DND-41 (cell line): ENCODE results near the gene SAMD4A.

Experiments
- ATAC-seq: fragments of 200-7000 bp; cut with Tn5 transposase; 3 replicates; pipeline ENCODE4 v1.9.1; 2021; ENCODE audit warnings: low read depth; ENCODE audit not compliant: insufficient read depth
- DNase-seq: peaks from one replicate; pipeline ENCODE4 v3.0.0-alpha.2; 2020
- H2AFZ ChIP-seq: 2 replicates; pipeline ENCODE4 v1.6.0; 2012; ENCODE audit warnings: low read depth, low read length
- H3K27ac ChIP-seq: 2 replicates; pipeline ENCODE4 v1.5.1; 2012; ENCODE audit warnings: low read length, inconsistent platforms
- H3K27me3 ChIP-seq: fragments of 200-600 bp; sonication (generic); 2 replicates; pipeline ENCODE4 v1.6.0; 2012; ENCODE audit warnings: low read length, mild to moderate bottlenecking, inconsistent platforms; ENCODE audit not compliant: insufficient read depth, poor library complexity
- H3K36me3 ChIP-seq: 2 replicates; pipeline ENCODE4 v1.5.1; 2012; ENCODE audit warnings: low read length, inconsistent platforms; ENCODE audit not compliant: insufficient read depth
- H3K4me1 ChIP-seq: 2 replicates; pipeline ENCODE4 v1.5.1; 2012; ENCODE audit warnings: mild to moderate bottlenecking, low read length; ENCODE audit not compliant: insufficient read depth
- H3K4me2 ChIP-seq: 2 replicates; pipeline ENCODE4 v1.6.0; 2012; ENCODE audit warnings: mild to moderate bottlenecking, moderate library complexity, low read length, inconsistent platforms; ENCODE audit not compliant: insufficient read depth
- H3K4me3 ChIP-seq, 2 experiments: fragments of 200-600 bp in 1 of 2; shearing (Covaris generic) in 1 of 2; 2 replicates each; pipeline ENCODE4 v1.5.1; 2012 to 2016; ENCODE audit warnings: inconsistent platforms in 2 of 2, low read length in 2 of 2, mild to moderate bottlenecking in 2 of 2, low read depth in 1 of 2, moderate library complexity in 1 of 2
- H3K79me2 ChIP-seq: 2 replicates; pipeline ENCODE4 v1.6.0; 2012; ENCODE audit warnings: low read length, inconsistent platforms; ENCODE audit not compliant: insufficient read depth
- H3K9ac ChIP-seq: 2 replicates; pipeline ENCODE4 v1.6.0; 2012; ENCODE audit warnings: low read depth, mild to moderate bottlenecking, inconsistent platforms, low read length, moderate library complexity
- H3K9me3 ChIP-seq: 2 replicates; pipeline ENCODE4 v1.5.1; 2012; ENCODE audit warnings: low read length, moderate library complexity, mild to moderate bottlenecking, inconsistent platforms; ENCODE audit not compliant: insufficient read depth, severe bottlenecking
- H4K20me1 ChIP-seq: 2 replicates; pipeline ENCODE4 v1.6.0; 2012; ENCODE audit warnings: low read length; ENCODE audit not compliant: insufficient read depth
- CTCF ChIP-seq: IDR thresholded peaks from 2 replicates; pipeline ENCODE4 v1.5.1; 2012; ENCODE audit warnings: borderline replicate concordance, low read length, moderate library complexity, mild to moderate bottlenecking; ENCODE audit not compliant: poor library complexity, severe bottlenecking; ENCODE audit errors: extremely low read depth
- EZH2 ChIP-seq: IDR thresholded peaks from 3 replicates; pipeline ENCODE4 v1.6.1; 2012; ENCODE audit warnings: borderline replicate concordance, low read depth, mild to moderate bottlenecking, moderate library complexity, low read length, inconsistent platforms; ENCODE audit not compliant: severe bottlenecking

The SAMD4A gene

GRCh38 chr14:54839701-54840119, 272.8 kb downstream of the SAMD4A start:
- ATAC-seq: no peak
- no peaks in the 10 kb centered on the region for H3K79me2 ChIP-seq
- no peak for TF ChIP-seq CTCF
- TF ChIP-seq EZH2: no peak
- no peaks in the 10 kb centered on the region for H4K20me1 ChIP-seq
- no peak overlapping the region for H3K9ac ChIP-seq
- H3K4me3 ChIP-seq: no peak overlapping the region
- H3K36me3 ChIP-seq: peaks cover 9% of the 10 kb centered on the region; the same call in 1 of the 2 replicates
- DNase-seq: no peak
- H3K4me1 ChIP-seq: no peaks in the 10 kb centered on the region
- H3K27me3 ChIP-seq: no peaks in the 10 kb centered on the region
- H2AFZ ChIP-seq: no peak overlapping the region
- H3K4me2 ChIP-seq: no peak overlapping the region
- no peaks in the 10 kb centered on the region for H3K9me3 ChIP-seq
- no peak overlapping the region for H3K27ac ChIP-seq

GRCh38 chr14:54840336-54840735, 273.4 kb downstream of the SAMD4A start:
- ATAC-seq: no peak

GRCh38 chr14:54840798-54841197, 273.9 kb downstream of the SAMD4A start:
- peaks cover 9% of the 10 kb centered on the region; the same call in 1 of the 2 replicates for H3K36me3 ChIP-seq
- ATAC-seq (no peak), DNase-seq (no peak)
- no peaks in the 10 kb centered on the region for H4K20me1 ChIP-seq
- H3K9me3 ChIP-seq: no peaks in the 10 kb centered on the region
- no peak overlapping the region for H3K9ac ChIP-seq
- no peak overlapping the region for H3K4me3 ChIP-seq
- TF ChIP-seq EZH2 (no peak), CTCF (peak; percentile 5)
- H3K79me2 ChIP-seq: no peaks in the 10 kb centered on the region
- H3K27me3 ChIP-seq: no peaks in the 10 kb centered on the region
- no peak overlapping the region for H3K4me2 ChIP-seq
- H3K27ac ChIP-seq: no peak overlapping the region
- H3K4me1 ChIP-seq: no peaks in the 10 kb centered on the region
- H2AFZ ChIP-seq: no peak overlapping the region

More at GRCh38 chr14:54840336-54840735, 273.4 kb downstream of the SAMD4A start:
- no peaks in the 10 kb centered on the region for H3K79me2 ChIP-seq
- peaks cover 9% of the 10 kb centered on the region; the same call in 1 of the 2 replicates for H3K36me3 ChIP-seq
- H4K20me1 ChIP-seq: no peaks in the 10 kb centered on the region
- H3K9ac ChIP-seq: no peak overlapping the region
- no peak overlapping the region for H3K4me3 ChIP-seq
- no peak overlapping the region for H3K27ac ChIP-seq
- no peaks in the 10 kb centered on the region for H3K9me3 ChIP-seq
- no peaks in the 10 kb centered on the region for H3K27me3 ChIP-seq
- H3K4me2 ChIP-seq: no peak overlapping the region
- no peaks in the 10 kb centered on the region for H3K4me1 ChIP-seq
- no peak for DNase-seq
- no peak for TF ChIP-seq CTCF
- no peak for TF ChIP-seq EZH2
- H2AFZ ChIP-seq: no peak overlapping the region
